SW 1271 (cell line): ENCODE data around the gene TNIP1.

Experiments
- DNase-seq, 2 experiments: peaks; one replicate each; lab custom pipeline; 2025; lab: John Stamatoyannopoulos, UW

The TNIP1 gene

GRCh38 chr5:151039665-151040064 lies 41.2 kb downstream of the TNIP1 start:
- DNase-seq, result no peak

- no peak for DNase-seq
These were observed 42.0 kb downstream of the TNIP1 start for GRCh38 chr5:151038801-151039238.

- DNase-seq, result no peak
These were observed 42.5 kb downstream of the TNIP1 start for GRCh38 chr5:151038412-151038745.

GRCh38 chr5:151037561-151038411 lies 43.0 kb downstream of the TNIP1 start:
- DNase-seq, result no peak

- no peak for DNase-seq
These were observed 44.3 kb downstream of the TNIP1 start for GRCh38 chr5:151036556-151036955.

GRCh38 chr5:151034422-151035379 lies 46.1 kb downstream of the TNIP1 start:
- no peak for DNase-seq

GRCh38 chr5:151033217-151033934 lies 47.5 kb downstream of the TNIP1 start:
- no peak for DNase-seq

- DNase-seq, result no peak
These were observed 49.3 kb downstream of the TNIP1 start for GRCh38 chr5:151031554-151031953.

GRCh38 chr5:151030379-151030778 lies 50.5 kb downstream of the TNIP1 start:
- no peak for DNase-seq

GRCh38 chr5:151030056-151030336 lies 50.8 kb downstream of the TNIP1 start:
- DNase-seq, result no peak

- no peak for DNase-seq
These were observed 51.4 kb downstream of the TNIP1 start for GRCh38 chr5:151029179-151030055.

GRCh38 chr5:151028717-151029116 lies 52.1 kb downstream of the TNIP1 start:
- no peak for DNase-seq

- no peak for DNase-seq
These were observed 52.8 kb downstream of the TNIP1 start for GRCh38 chr5:151027961-151028479.

GRCh38 chr5:151026679-151027078 lies 54.2 kb downstream of the TNIP1 start:
- no peak for DNase-seq

GRCh38 chr5:151026088-151026487 lies 54.7 kb downstream of the TNIP1 start:
- no peak for DNase-seq

GRCh38 chr5:151025250-151025606 lies 55.6 kb downstream of the TNIP1 start:
- no peak for DNase-seq

GRCh38 chr5:151024440-151025249 lies 56.2 kb downstream of the TNIP1 start:
- no peak for DNase-seq

GRCh38 chr5:151023651-151024050 lies 57.2 kb downstream of the TNIP1 start:
- no peak for DNase-seq

GRCh38 chr5:151023047-151023615 lies 57.7 kb downstream of the TNIP1 start:
- DNase-seq, result no peak

- no peak for DNase-seq
These were observed 58.3 kb downstream of the TNIP1 start for GRCh38 chr5:151022511-151023018.
